Left cardiac atrium (tissue), 4 donors: Measurements from ENCODE around the gene CD164. TPM values are rescaled to one million over a fixed set of nuclear protein-coding genes. Genes with fewer than 3 reads are reported as not detected.
A peak's percentile ranks its signal among the peaks of the same experiment; 100 is the strongest.
"Not testable (repeated sequence)": the region's sequence is repeated elsewhere in the genome, so short reads cannot be mapped to it uniquely, and the experiment has no call there.

Experiments used
- ATAC-seq, 2 donors: fragments of 200-7000 bp; cut with Tn5 transposase; one replicate each; pipeline ENCODE4 v1.9.1; 2020; ENCODE audit warnings: mild to moderate bottlenecking in 2 of 2, moderate library complexity in 2 of 2
- DNase-seq: peaks from one replicate; pipeline ENCODE4 v3.0.0-alpha.2; 2020
- intact Hi-C, 2 donors: fragments of 100-400 bp; cut with DNase I; formaldehyde crosslinking; loops; one replicate each; pipeline versions ENCODE4 v1.14.1 to v1.15.1; 2022 to 2023
- total RNA-seq, 2 donors: library from RNA; stranded (reverse); fragmentation: NEBNext Ultra II Directional; extraction: Animal tissue kit (Norgen Biotek cat#: 25700); gene quantifications; one replicate each; pipeline ENCODE4 v1.2.1, GENCODE V29; 2021
- donor health status: DM: no; HTN: yes; CAD: no.
- donor health status: DM: no; HTN: yes; CAD: no; lungs with severe emphysema.
- donor health status: DM: yes; HTN: yes; CAD: no.
- donor health status: Dilated cardiomyopathy.

CD164 gene
- total RNA-seq, 2 donors from 2014 or later, result 132 to 170 TPM

DNA sequence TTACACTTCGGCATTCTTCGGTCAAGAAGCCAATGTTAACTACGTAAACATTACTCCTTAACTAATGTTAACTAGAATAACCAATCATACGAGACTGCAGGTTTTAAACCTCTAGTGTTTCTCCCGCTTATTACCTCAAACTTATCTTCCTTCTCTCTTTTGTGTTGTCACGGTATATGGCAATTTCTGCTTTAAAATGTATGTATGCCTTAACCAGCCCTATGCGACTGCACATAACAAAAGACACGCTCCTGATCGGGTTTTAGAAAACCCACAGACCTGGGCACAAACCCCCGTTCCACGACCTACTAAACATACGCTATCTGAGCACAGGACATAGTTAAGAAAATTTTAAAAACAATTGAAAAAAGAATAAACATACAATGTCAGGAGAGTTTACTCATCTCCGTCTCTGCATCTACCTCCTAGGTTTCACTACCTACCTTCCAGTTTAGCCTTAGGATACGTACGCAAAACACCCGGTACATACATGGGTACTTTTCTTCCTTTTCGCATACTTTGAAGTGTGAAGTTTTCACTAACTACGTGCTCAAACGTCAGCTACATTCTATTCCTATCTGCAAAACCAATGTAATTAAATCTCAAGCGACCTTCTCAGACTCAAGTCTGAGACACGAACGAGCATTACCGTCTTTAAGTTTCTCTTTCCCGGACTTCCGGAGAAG, 1.1 kb downstream of the CD164 start:
- DNase-seq (no peak), ATAC-seq (no peak)
- intact Hi-C loops, result loop anchor here (5.0 kb wide), 3 partner anchors 74 to 289 kb away; partner anchors contain the start of gene SESN1 (in 1 of the 2)

DNA sequence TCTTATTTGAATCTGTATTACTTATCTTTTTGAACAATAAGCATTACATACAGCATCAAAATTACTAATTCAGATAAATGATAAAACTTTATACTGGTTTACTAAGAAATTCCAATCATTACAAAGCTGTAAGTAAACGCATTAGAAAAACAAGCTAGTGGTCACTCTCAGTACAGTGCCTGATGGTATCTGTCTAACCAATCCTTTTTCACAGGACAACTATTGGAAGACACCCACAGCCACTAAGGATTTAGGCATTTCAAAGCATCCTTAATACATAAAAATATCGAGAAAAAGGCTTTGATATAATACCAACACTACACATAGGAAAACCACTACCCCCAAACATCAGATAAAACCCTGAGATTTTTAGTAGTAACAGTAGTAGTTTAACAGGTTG, 2.6 kb downstream of the CD164 start:
- ATAC-seq, result no peak
- intact Hi-C loops, result loop anchor here (5.0 kb wide), 3 partner anchors 72 to 287 kb away; partner anchors contain the start of gene SESN1 (in 1 of the 2)
- DNase-seq, result no peak

DNA sequence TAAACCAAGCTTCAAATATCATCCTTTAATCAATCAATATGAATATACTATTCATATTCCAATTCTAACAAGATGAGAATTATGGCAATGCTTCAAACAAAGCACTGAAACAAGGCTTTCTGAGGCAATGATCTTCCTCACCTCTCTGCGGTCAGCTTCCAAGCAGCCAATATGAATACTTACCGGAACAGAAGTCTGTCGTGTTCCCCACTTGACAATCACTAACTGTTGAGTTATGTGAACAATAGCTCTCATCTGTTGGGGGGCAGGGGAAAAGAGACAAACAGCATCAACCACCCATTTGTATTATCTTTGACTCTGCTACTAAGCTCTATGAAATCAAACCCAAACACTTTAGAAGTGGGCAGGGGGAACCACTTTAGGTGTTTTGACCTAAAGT, 4.5 kb downstream of the CD164 start:
- DNase-seq, result no peak
- no peak for ATAC-seq
- intact Hi-C loops, result no loop called here

DNA sequence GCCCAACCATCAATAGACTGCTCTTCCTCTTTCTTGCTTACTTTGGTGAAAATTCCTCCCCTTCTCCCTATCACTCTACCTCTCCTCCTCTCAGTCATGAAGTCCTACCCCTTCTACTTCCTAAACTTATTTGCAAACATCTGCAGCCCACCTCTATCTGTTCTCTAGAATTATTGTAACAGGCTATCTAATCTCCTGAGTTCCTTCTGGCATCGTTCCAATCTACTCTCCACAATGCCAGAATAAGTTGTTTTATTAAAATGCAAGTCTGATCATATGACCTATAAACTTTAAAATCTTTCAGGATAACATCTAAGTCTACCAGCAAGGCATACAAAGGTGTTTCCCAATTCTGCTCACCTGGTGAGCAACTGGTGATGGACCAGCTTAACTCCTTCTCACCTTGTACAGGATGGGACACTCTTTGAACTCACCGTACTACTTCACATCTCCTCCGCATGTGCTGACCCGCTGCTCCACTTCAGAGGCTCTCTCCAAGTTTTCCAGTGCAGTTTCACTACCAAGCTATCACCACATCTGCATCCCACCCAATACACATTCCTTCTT, 7.9 kb downstream of the CD164 start:
- no peak for ATAC-seq
- DNase-seq, result no peak
- intact Hi-C loops, result no loop called here

DNA sequence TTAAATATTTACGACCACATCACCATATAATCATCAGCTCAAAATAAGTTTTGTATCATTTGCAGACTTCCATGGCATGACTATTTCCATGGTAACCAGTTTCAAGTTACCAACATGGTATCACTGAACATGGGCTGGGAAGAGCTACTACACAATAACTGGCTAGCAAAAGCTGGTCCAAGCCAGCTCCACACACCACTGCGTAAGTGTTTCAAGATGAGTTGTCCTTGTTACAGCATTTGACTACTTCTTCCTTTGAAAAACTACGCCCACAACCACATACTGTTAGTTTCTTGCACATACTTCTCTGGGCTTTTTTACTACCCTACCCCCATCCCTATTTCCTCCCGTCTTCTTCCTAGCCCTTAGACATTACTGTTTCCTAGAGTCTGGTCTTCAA, 8.5 kb downstream of the CD164 start:
- intact Hi-C loops, result no loop called here
- DNase-seq (no peak), ATAC-seq (peak in 1 of 2 donors; percentile 47)

DNA sequence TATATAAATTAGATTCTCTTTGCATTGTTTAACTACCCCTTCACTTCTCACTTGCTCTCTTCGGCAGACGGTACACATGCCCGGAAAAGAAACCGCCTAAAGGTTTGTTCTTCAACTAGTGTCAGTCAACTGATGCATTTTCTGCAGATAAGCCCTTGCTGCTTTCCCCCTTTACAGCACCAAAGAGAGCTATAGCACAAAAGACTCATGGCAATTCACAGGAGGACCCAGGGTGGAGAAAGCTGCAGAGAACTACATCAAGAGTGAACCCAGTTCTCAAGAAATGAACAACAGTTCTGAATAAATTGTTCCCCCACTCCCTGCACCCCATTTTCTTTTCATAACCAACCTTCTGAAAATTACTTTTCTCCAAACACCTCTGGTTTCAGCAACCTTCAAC, 8.9 kb downstream of the CD164 start:
- intact Hi-C loops, result no loop called here

DNA sequence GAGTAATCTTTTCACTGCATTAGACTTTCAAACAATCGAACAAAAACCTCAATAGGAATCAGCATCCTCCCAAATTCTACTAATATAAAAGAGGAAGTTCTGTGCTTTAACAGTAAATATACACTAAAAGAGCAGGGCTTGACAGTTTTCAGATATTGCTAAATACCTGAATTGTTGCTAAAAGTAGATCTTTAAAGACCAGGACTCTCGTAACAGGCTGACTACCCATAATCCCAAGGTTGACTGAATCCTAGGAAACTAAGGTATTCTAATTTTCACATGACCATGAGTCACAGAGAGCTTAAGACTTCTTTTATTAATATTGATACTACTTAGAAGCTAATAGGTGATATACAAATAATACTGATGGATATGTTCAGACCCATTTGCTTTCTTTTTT, 10.1 kb downstream of the CD164 start:
- ATAC-seq (no peak), DNase-seq (no peak)
- intact Hi-C loops, result no loop called here

More for the DNA sequence above, 8.9 kb downstream of the CD164 start:
- DNase-seq, result no peak
- no peak for ATAC-seq

DNA sequence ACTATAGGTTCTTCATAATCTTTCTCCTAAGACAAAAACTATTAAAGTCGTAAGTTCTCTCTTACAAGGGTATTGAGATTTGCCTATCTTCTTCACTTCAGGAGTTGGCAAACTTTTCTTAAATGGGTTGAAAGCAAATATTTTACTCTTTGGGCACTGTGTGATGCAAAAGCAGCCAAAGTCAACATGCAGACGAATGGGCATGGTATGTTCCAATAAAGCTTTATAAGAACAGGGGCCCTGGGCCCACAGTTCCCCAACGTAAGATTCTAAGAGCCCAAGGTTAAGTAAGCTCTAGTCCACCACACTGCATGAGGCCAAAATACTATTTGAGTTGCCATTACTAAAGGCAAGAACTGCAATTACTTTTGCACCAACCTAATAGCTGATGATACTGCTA, 11.5 kb downstream of the CD164 start:
- ATAC-seq (no peak), DNase-seq (no peak)
- intact Hi-C loops, result no loop called here

DNA sequence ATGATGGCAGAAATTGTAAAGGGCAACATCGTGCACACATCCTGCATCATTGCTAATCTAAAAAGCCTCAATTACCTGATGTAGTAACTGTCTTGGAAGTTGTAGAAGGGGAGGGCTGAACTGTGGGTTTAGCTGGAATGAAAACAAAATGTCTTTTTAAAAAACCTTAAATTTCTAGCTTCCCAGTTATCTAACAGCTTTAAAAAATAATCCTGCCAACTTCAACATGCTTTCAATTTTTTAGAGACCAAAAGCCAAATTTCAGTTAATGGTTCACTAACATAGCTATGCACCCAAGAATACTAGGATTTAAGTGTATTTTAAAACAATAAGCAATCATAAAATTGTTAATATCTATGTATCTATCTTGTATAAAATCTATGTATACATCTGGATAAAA, 11.9 kb downstream of the CD164 start:
- no peak for DNase-seq
- ATAC-seq, result no peak
- intact Hi-C loops, result no loop called here

DNA sequence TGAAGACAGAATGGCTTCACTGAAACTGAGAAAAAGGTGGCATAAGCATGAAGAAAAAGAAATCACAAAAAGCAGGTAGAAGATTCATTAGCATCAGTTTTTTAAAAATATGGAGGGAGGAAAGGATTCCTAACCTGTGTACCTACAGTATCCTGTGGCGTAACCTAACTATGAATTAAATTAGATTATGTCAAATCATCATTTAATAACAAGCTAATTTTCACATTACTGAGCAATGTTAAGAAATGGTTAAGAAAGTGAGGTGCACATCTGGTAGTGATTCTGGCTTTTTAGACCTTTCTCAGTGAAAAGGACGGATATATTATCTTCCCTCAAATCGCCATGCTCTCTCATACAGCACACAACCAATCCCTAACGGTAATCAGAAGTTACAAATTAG, 12.5 kb downstream of the CD164 start:
- ATAC-seq (no peak), DNase-seq (no peak)
- intact Hi-C loops, result no loop called here

DNA sequence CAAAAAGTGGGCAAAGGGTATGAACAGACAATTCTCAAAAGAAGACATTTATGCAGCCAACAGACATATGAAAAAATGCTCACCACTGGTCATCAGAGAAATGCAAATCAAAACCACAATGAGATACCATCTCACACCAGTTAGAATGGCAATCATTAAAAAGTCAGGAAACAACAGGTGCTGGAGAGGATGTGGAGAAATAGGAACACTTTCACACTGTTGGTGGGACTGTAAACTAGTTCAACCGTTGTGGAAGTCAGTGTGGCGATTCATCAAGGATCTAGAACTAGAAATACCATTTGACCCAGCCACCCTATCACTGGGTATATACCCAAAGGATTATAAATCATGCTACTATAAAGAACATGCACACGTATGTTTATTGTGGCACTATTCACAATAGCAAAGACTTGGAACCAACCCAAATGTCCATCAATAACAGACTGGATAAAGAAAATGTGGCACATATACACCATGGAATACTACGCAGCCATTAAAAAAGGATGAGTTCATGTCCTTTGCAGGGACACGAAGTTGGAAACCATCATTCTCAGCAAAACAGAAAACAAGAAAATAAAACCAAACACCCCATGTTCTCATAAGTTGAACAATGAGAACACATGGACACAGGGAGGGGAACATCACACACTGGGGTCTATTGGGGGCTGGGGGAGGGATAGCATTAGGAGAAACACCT, 17.7 kb downstream of the CD164 start:
- intact Hi-C loops, ATAC-seq, DNase-seq: not testable (repeated sequence)

DNA sequence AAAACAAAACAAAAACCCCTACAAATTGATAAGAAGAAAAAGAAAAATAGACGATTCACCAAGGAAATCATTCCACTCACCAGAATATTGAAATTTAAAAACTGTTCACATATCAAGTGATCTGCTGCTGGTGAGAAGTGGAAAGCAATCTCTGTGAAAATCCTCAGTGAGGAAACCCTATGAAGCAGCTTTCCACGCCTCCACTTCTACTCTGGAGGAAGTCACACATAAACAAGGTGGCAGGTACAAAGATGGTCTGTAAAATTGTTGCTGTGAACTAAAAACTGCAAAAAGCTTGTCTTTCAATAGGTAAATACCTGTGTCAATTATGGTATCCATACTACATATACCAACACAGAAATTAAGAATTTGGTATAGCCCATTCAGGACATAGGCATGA, 18.5 kb downstream of the CD164 start:
- ATAC-seq (no peak), DNase-seq (no peak)
- intact Hi-C loops, result no loop called here

DNA sequence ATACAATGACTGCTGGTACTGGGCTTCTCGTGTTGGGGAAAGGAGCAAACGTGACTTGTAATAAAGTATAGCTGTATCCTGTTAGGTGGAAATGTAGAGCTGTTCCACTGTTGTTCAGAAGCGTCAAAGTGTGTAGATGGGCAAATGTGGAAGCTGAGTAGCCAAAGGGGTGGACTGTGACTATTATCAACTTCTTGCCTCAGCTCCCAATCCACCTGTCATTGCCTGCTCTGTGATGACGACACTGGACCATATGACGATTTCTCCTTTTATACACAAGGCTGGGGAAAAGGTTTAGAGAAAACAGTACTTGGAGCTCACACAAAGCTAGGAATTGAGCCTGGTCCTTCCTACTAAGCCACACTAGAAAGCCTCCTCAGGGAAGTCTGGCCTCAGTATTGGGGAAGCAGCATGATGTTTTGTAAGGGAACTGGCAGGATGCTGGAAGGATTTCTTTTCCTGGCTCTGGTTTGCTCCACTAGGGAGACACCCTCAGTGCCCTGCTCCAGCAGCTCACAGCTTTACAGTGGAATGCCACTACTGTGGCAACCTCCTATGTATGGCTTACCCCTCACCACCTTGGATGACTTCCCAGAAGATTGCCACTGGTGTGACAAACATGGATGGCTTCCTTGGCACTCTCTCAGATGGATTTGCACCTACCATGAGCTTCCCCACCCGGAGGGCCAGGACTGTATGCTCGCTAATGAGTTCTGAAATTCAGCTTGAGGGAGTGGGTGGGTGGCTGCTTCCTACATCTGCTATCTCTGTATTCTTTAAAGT, 20.0 kb downstream of the CD164 start:
- intact Hi-C loops, result no loop called here
- DNase-seq, result no peak
- ATAC-seq, result peak; percentile 81

DNA sequence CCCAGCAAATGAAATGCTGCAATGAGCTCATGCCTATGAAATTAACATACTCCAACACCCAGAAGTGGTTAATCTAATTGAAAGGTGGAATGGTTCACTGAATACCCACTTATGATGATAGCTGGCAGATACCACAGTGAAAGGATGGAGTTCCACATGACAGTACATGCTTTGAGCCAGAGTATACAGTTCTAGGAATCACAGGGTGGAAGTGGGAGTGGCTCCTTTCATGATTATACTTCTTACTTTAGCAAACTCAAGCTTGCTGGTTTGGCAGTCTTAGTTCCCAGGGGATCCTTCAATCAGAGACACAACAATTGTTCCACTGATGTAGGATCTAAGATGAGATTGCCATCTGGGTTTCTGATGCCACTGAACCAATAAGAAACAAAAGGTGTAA, 21.5 kb downstream of the CD164 start:
- DNase-seq (no peak), ATAC-seq (no peak)
- intact Hi-C loops, result no loop called here

DNA sequence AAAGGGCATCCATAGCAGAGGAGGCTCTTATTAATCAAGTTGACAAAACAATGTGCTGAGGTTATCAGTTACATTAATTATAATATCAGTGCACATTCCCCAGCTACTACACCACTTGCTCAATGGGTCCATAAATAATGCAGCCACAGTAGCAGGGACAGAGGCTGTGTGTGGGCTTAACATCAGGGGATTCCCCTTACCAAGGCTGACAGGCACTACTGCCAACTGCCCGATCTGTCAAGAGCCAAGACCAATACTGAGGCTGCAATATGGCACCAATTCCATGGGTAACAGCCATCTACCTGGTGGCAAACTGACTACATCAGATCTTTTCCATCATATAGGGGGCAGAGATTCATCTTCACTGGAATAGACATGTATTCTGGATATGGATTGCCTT, 22.0 kb downstream of the CD164 start:
- intact Hi-C loops, result no loop called here
- ATAC-seq, result no peak

DNA sequence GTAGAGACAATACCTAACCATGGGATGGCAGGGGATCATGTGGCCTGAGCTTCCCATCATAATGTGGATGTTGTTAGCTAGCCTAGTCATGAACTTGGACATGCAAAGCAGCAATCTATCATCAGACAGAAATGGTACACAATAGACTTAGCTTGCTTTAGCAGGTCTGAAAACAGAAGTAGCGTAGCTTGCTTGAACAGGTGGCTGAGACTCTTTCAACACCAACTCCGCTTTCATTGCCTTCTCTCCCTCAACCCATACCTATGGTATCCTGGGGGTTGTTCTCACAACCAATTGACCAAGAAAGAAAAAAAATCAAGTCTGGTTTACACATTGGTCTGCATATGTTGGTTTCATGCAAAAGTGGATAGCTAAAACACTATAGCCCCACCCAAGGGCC, 23.0 kb downstream of the CD164 start:
- ATAC-seq (no peak), DNase-seq (no peak)
- intact Hi-C loops, result no loop called here

More for the DNA sequence above, 22.0 kb downstream of the CD164 start:
- DNase-seq, result no peak

DNA sequence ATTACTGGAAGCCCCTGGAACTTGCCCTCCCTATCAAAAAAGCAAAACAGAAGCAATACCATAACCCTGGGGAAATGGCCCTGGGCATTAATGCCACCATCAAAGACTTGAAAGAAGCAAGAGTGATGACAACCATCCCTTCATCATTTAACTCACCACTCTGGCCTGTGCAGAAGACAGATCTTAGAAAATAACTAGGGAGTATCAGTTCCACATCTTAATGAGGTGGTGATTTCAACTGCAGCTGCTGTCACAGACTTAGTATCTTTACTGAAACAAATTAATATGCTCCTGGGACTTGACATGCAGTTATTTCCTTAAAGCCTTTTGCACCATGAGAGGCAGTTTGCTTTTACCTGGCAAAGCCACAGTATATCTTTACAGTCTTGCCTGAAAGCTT, 24.1 kb downstream of the CD164 start:
- intact Hi-C loops, result no loop called here

DNA sequence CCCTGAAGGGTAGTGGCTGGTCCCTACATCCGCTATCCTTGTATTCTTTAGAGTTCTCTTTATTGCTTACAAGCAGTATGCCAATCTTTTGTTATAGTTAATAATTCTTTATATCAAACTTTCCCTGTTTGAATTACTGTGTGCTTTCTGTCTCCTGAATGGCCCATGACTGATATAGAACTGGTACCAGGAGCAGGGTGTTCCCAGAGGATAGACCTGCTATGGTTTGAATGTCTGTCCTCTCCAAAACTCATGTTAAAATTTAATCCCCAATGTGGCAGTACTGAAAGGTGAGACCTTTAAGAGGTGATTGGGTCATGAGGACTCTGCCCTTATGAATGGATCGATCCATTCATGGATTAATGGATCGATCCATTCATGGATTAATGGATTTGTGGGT, 26.0 kb downstream of the CD164 start:
- no peak for ATAC-seq
- intact Hi-C loops, result no loop called here
- no peak for DNase-seq

More for the DNA sequence above, 24.1 kb downstream of the CD164 start:
- DNase-seq, result no peak
- ATAC-seq, result no peak

DNA sequence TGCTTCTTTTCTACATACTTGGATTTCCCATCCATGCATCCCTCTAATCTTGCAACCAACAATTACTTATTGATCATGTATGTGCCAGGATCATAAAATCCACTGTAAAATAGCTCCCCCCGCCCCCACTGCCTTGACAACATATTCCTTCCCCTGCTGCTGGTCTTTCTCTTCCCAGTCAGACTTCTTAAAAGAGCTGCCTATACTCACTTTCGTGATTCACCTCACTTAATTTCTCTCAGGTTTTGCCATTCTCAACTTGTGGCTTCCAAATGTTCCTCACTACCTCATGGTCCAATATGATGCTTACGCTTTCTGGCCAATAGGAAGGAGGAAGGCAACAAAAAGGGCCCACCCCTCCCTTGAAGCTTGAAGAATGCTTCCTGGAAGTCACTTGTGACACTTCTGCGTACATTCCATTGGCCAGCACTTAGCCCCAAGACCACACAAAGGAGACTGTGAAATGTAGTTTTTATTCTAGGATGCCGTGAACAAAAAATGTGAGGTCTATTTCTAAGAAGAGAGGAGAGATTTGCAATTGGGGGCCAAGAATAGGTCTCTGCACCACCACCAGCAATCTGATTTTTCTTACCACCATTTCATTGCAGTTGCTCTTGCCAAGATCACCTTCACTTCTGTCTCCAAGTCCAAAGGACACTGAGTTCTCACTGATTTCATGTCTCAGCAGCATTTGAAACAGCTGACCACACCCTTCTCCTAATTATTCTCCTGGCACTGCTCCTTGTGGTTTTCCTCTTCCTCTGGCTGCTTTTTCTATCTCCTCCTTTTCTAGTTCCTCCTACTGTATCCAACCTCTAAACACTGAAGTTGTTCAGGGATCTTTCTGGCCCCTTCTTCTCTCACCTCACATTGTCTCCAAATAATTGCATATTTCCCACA, 30.8 kb downstream of the CD164 start:
- intact Hi-C loops, result no loop called here
- DNase-seq (no peak), ATAC-seq (peak in 1 of 2 donors; percentile 15)
